ENCODE measurements around the gene ZNF556.

DNA sequence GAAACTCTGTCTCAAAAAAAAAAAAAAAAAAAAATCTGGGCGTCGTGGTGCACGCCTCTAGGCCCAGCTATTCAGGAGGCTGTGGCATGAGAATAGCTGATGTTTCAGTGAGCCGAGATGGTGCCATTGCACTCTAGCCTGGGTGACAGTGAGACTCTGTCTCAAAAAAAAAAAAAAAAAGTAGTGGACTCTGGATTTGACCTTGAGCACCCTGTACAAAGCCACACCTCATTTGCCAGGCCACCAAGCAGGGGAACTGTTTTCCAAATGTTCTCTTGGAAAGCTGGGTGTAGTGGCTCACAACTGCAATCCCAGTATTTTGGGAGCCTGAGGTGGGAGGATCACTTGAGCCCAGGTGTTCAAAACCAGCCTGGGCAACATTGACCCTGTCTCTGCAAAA lies 29.7 kb upstream of the ZNF556 start:
- TF ChIP-seq, protein P1, sequence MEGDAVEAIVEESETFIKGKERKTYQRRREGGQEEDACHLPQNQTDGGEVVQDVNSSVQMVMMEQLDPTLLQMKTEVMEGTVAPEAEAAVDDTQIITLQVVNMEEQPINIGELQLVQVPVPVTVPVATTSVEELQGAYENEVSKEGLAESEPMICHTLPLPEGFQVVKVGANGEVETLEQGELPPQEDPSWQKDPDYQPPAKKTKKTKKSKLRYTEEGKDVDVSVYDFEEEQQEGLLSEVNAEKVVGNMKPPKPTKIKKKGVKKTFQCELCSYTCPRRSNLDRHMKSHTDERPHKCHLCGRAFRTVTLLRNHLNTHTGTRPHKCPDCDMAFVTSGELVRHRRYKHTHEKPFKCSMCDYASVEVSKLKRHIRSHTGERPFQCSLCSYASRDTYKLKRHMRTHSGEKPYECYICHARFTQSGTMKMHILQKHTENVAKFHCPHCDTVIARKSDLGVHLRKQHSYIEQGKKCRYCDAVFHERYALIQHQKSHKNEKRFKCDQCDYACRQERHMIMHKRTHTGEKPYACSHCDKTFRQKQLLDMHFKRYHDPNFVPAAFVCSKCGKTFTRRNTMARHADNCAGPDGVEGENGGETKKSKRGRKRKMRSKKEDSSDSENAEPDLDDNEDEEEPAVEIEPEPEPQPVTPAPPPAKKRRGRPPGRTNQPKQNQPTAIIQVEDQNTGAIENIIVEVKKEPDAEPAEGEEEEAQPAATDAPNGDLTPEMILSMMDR (IDR thresholded peaks at IDR 0.05; ENCODE audit: borderline replicate concordance, extremely low read depth, low read length, poor library complexity, severe bottlenecking): no peak
- TF ChIP-seq EZH2 (IDR thresholded peaks at IDR 0.05; ENCODE audit: borderline replicate concordance, low read depth, low read length, severe bottlenecking): no peak

Measured in DND-41 (cell line).